Loucy (cell line): ENCODE data around the gene COA4.

Experiments used
- H2AFZ ChIP-seq: fragments of 200-600 bp; sonication (generic); 2 replicates; pipeline ENCODE4 v1.6.0; 2016; ENCODE audit warnings: antibody characterized with exemption, mild to moderate bottlenecking, low read length, moderate library complexity
- H3F3A ChIP-seq: fragments of 200-600 bp; 2 replicates; pipeline ENCODE4 v1.6.0; 2016; ENCODE audit warnings: antibody characterized with exemption, low read depth, mild to moderate bottlenecking
- H3K27me3 ChIP-seq: fragments of 200-600 bp; sonication (generic); 2 replicates; pipeline ENCODE4 v1.6.1; 2014; ENCODE audit warnings: low read length, mild to moderate bottlenecking; ENCODE audit not compliant: insufficient read depth, poor library complexity, severe bottlenecking
- H3K36me3 ChIP-seq: fragments of 200-600 bp; sonication (generic); 2 replicates; pipeline ENCODE4 v1.6.1; 2016; ENCODE audit warnings: low read length; ENCODE audit not compliant: insufficient read depth
- H3K4me1 ChIP-seq: fragments of 200-600 bp; sonication (generic); 2 replicates; pipeline ENCODE4 v1.5.1; 2014; ENCODE audit warnings: low read length, mild to moderate bottlenecking; ENCODE audit not compliant: insufficient read depth, poor library complexity, severe bottlenecking
- H3K4me2 ChIP-seq: fragments of 200-600 bp; sonication (generic); 2 replicates; pipeline ENCODE4 v1.6.0; 2014; ENCODE audit warnings: antibody characterized with exemption, low read length, low read depth, mild to moderate bottlenecking; ENCODE audit not compliant: poor library complexity, severe bottlenecking
- H3K4me3 ChIP-seq: fragments of 200-600 bp; sonication (generic); 2 replicates; pipeline ENCODE4 v1.5.1; 2014; ENCODE audit warnings: low read length, mild to moderate bottlenecking, mixed read lengths; ENCODE audit not compliant: poor library complexity, severe bottlenecking
- H3K79me2 ChIP-seq: fragments of 200-600 bp; sonication (generic); 2 replicates; pipeline ENCODE4 v1.6.1; 2014; ENCODE audit warnings: low read length; ENCODE audit not compliant: insufficient read depth
- H3K9ac ChIP-seq: fragments of 200-600 bp; sonication (generic); 2 replicates; pipeline ENCODE4 v1.6.0; 2014; ENCODE audit warnings: mild to moderate bottlenecking, low read depth, low read length, moderate library complexity; ENCODE audit not compliant: poor library complexity, severe bottlenecking
- H3K9me2 ChIP-seq: fragments of 200-600 bp; sonication (generic); replicated peaks from 2 replicates; pipeline ENCODE4 v1.6.1; 2016; ENCODE audit warnings: low read depth, low read length, mixed read lengths
- H3K9me3 ChIP-seq: fragments of 200-600 bp; sonication (generic); 2 replicates; pipeline ENCODE4 v1.6.1; 2014; ENCODE audit warnings: mild to moderate bottlenecking, antibody characterized with exemption, low read length, low read depth; ENCODE audit not compliant: insufficient read depth
- H4K20me1 ChIP-seq: fragments of 200-600 bp; sonication (generic); 2 replicates; pipeline ENCODE4 v1.6.0; 2014; ENCODE audit warnings: antibody characterized with exemption, low read length, mild to moderate bottlenecking; ENCODE audit not compliant: insufficient read depth, poor library complexity, severe bottlenecking
- EZH2phosphoT487 ChIP-seq: fragments of 200-600 bp; IDR thresholded peaks from 2 replicates; pipeline ENCODE4 v1.6.1; 2018; ENCODE audit warnings: antibody characterized with exemption, mild to moderate bottlenecking, moderate library complexity, borderline replicate concordance
- TF ChIP-seq, protein P1 (sequence below): fragments of 200-600 bp; sonication (generic); conservative IDR thresholded peaks from 2 replicates; pipeline ENCODE4 v1.5.1; 2014; ENCODE audit warnings: mild to moderate bottlenecking, antibody characterized with exemption, low read length

The COA4 gene

DNA sequence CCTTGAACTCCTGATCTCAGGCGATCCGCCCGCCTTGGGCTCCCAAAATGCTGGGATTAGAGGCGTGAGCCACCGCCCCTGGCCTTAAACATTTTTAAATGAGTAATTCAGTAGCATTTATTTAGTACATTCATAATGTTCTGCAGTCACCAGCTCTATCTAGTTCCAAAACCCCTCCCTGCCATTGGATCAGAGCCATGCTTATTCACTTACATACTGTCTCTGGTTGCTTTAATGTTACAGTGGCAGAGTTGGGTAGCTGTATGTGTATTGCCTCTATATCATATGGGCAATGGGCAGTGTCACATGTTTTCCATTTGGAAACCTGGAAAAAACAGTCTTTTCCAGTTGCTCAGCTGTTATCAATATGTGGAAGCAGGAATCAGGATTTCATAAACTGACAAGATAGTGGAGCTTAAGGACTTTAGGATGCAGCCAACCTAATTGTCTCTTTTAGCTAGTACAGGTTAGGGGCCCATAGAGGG, 10.5 kb downstream of the COA4 start:
- TF ChIP-seq, protein P1, sequence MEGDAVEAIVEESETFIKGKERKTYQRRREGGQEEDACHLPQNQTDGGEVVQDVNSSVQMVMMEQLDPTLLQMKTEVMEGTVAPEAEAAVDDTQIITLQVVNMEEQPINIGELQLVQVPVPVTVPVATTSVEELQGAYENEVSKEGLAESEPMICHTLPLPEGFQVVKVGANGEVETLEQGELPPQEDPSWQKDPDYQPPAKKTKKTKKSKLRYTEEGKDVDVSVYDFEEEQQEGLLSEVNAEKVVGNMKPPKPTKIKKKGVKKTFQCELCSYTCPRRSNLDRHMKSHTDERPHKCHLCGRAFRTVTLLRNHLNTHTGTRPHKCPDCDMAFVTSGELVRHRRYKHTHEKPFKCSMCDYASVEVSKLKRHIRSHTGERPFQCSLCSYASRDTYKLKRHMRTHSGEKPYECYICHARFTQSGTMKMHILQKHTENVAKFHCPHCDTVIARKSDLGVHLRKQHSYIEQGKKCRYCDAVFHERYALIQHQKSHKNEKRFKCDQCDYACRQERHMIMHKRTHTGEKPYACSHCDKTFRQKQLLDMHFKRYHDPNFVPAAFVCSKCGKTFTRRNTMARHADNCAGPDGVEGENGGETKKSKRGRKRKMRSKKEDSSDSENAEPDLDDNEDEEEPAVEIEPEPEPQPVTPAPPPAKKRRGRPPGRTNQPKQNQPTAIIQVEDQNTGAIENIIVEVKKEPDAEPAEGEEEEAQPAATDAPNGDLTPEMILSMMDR = no peak
- TF ChIP-seq EZH2phosphoT487 = no peak
- Histone ChIP-seq H2AFZ (no peak overlapping the region), H3K4me1 (no peaks in the 10 kb centered on the region), H3K9ac (no peak overlapping the region), H3K27me3 (no peaks in the 10 kb centered on the region), H3K9me3 (no peaks in the 10 kb centered on the region), H3K4me2 (no peak overlapping the region), H3K79me2 (no peaks in the 10 kb centered on the region), H3K36me3 (peaks cover 22% of the 10 kb centered on the region; the same call in 1 of the 2 replicates), H3K9me2 (no peaks in the 10 kb centered on the region), H3F3A (no peaks in the 10 kb centered on the region), H3K4me3 (no peak overlapping the region), H4K20me1 (no peaks in the 10 kb centered on the region)

DNA sequence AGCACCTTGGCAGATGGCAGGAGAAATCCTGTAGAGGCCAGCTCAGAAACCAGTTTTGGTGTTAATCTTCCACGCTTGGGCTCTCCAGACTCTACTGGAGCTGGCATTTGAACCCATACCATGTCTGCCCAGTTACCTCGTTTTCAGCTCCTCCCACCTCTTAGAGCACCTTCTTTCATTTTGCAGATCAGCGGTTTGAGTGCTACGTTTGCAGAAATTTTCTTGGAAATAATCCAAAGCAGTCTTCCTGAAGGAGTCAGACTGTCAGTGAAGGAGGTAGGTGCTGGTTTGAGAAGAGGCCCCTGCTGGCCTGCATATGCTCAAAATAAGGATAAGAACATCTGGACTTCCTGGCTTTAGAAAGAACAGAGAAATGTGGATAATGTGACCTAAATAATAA, 13.7 kb downstream of the COA4 start:
- Histone ChIP-seq H3K79me2 (no peaks in the 10 kb centered on the region), H3K9me2 (no peaks in the 10 kb centered on the region), H3K27me3 (no peaks in the 10 kb centered on the region), H2AFZ (no peak overlapping the region), H3F3A (no peaks in the 10 kb centered on the region), H3K4me3 (no peak overlapping the region), H3K9me3 (no peaks in the 10 kb centered on the region), H3K4me1 (no peaks in the 10 kb centered on the region), H3K9ac (no peak overlapping the region), H3K4me2 (no peak overlapping the region), H3K36me3 (peaks cover 22% of the 10 kb centered on the region; the same call in 1 of the 2 replicates), H4K20me1 (no peaks in the 10 kb centered on the region)
- no peak for TF ChIP-seq EZH2phosphoT487
- TF ChIP-seq, protein P1 = no peak

DNA sequence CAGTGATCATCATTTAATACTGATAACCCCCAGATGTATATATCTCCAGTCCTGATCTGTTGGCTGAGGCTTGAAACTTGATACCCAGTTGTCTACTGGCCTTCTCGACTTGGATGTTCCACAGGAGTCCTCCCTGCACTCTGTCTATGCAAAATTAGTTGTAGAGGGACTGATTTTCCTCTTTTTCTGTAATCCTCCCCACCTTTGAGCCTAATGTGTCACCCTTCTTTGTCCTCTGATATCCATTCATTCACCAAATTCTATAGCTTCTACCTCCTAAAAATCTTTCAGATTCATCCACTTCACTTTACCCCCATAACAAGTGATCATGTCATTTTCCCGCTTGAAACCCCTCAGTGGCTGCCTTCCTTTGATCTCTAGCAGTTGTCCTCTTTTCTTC, 16.4 kb downstream of the COA4 start:
- no peak overlapping the region for H3K4me3 ChIP-seq
- no peaks in the 10 kb centered on the region for H4K20me1 ChIP-seq
- TF ChIP-seq, protein P1 = no peak
- TF ChIP-seq EZH2phosphoT487 = no peak

More for the DNA sequence above, 16.4 kb downstream of the COA4 start:
- H2AFZ ChIP-seq = no peak overlapping the region
- H3K79me2 ChIP-seq = no peaks in the 10 kb centered on the region
- no peaks in the 10 kb centered on the region for H3F3A ChIP-seq
- no peaks in the 10 kb centered on the region for H3K27me3 ChIP-seq
- H3K9ac ChIP-seq = no peak overlapping the region
- H3K4me1 ChIP-seq = no peaks in the 10 kb centered on the region
- no peak overlapping the region for H3K4me2 ChIP-seq
- no peaks in the 10 kb centered on the region for H3K9me2 ChIP-seq
- peaks cover 20% of the 10 kb centered on the region; the same call in 1 of the 2 replicates for H3K36me3 ChIP-seq
- no peaks in the 10 kb centered on the region for H3K9me3 ChIP-seq
